Transverse colon (tissue), 4 donors: Measurements from ENCODE around the gene ASB16.

ENCODE experiments used
- CTCF ChIP-seq, 5 experiments: fragments of 200-600 bp in 3 of 5; fragments of 450-650 bp in 2 of 5; sonication (generic) in 3 of 5; IDR thresholded peaks; 1 replicate in 2 of 5; 2 replicates in 3 of 5; pipeline ENCODE4 v1.5.1; 2016 to 2017; ENCODE audit warnings: antibody characterized with exemption in 5 of 5, inconsistent platforms in 3 of 5, mild to moderate bottlenecking in 2 of 5, moderate library complexity in 1 of 5
- EP300 ChIP-seq: sonication (generic); formaldehyde crosslinking; IDR thresholded peaks from one replicate; pipeline ENCODE4 v1.6.1; 2017; ENCODE audit warnings: antibody characterized with exemption, low read depth
- POLR2A ChIP-seq: fragments of 450-650 bp; IDR thresholded peaks from one replicate; pipeline ENCODE4 v1.6.1; 2016; ENCODE audit warnings: antibody characterized with exemption, mild to moderate bottlenecking, moderate library complexity
- POLR2AphosphoS5 ChIP-seq, 3 donors: sonication (generic); formaldehyde crosslinking; IDR thresholded peaks; one replicate each; pipeline ENCODE4 v1.6.1; 2016; ENCODE audit warnings: antibody characterized with exemption in 3 of 3

- TF ChIP-seq CTCF (IDR thresholded peaks at IDR 0.05) (no peak), POLR2A (peak; percentile 65), EP300 (no peak), POLR2AphosphoS5 (IDR thresholded peaks at IDR 0.05) (peak in 2 of 3 donors; percentile 12 to 31)
Measured at GRCh38 chr17:44198721-44199552, 28.4 kb downstream of the ASB16 start.
